Astrocyte (in vitro differentiated cells and primary cell): ENCODE measurements around the gene ATXN7L1. TPM values are rescaled to one million over a fixed set of nuclear protein-coding genes. Genes with fewer than 3 reads are reported as not detected.

Source experiments
- DNase-seq: peaks from one replicate; pipeline ENCODE4 v3.0.0-alpha.2; 2010; ENCODE audit warnings: low read depth
- FAIRE-seq: peaks from 2 replicates; lab custom pipeline; 2011; peaks lifted over from hg19 to GRCh38; lab: Jason Lieb, UNC
- H2AFZ ChIP-seq: 2 replicates; pipeline ENCODE4 v1.6.0; 2012; ENCODE audit warnings: low read depth, low read length, inconsistent platforms
- H3K27ac ChIP-seq: 2 replicates; pipeline ENCODE4 v1.5.1; 2011; ENCODE audit warnings: low read depth, low read length, inconsistent platforms
- H3K27me3 ChIP-seq: 2 replicates; pipeline ENCODE4 v1.6.0; 2011; ENCODE audit warnings: low read length, inconsistent platforms; ENCODE audit not compliant: insufficient read depth
- H3K36me3 ChIP-seq: 2 replicates; pipeline ENCODE4 v1.5.1; 2011; ENCODE audit warnings: low read length, inconsistent platforms; ENCODE audit not compliant: insufficient read depth
- H3K4me1 ChIP-seq: 2 replicates; pipeline ENCODE4 v1.5.1; 2011; ENCODE audit warnings: low read length, inconsistent platforms; ENCODE audit not compliant: insufficient read depth
- H3K4me2 ChIP-seq: 2 replicates; pipeline ENCODE4 v1.6.0; 2012; ENCODE audit warnings: low read length, inconsistent platforms
- H3K4me3 ChIP-seq: 2 replicates; pipeline ENCODE4 v1.5.1; 2011; ENCODE audit warnings: low read depth, mild to moderate bottlenecking, low read length, inconsistent platforms; ENCODE audit not compliant: insufficient read depth
- H3K79me2 ChIP-seq: 2 replicates; pipeline ENCODE4 v1.6.0; 2012; ENCODE audit warnings: mild to moderate bottlenecking, low read length, inconsistent platforms; ENCODE audit not compliant: insufficient read depth
- H3K9ac ChIP-seq: 2 replicates; pipeline ENCODE4 v1.6.0; 2012; ENCODE audit warnings: mild to moderate bottlenecking, low read length, inconsistent platforms
- H3K9me3 ChIP-seq: 2 replicates; pipeline ENCODE4 v1.5.1; 2012; ENCODE audit warnings: low read depth, mild to moderate bottlenecking, low read length, inconsistent platforms; ENCODE audit not compliant: insufficient read depth
- H4K20me1 ChIP-seq: 2 replicates; pipeline ENCODE4 v1.6.0; 2012; ENCODE audit warnings: low read length, inconsistent platforms; ENCODE audit not compliant: insufficient read depth
- H3K27ac Mint-ChIP-seq: one replicate; pipeline ENCODE4 v1.8.0; 2021; ENCODE audit warnings: mild to moderate bottlenecking, mixed read lengths; ENCODE audit not compliant: unreplicated experiment
- H3K27me3 Mint-ChIP-seq: one replicate; pipeline ENCODE4 v1.8.0; 2021; ENCODE audit warnings: low read depth, mixed read lengths; ENCODE audit not compliant: unreplicated experiment
- H3K36me3 Mint-ChIP-seq: one replicate; pipeline ENCODE4 v1.8.0; 2021; ENCODE audit warnings: low read depth, mixed read lengths; ENCODE audit not compliant: unreplicated experiment
- H3K4me1 Mint-ChIP-seq: one replicate; pipeline ENCODE4 v1.8.0; 2021; ENCODE audit warnings: low read depth, mixed read lengths; ENCODE audit not compliant: unreplicated experiment
- H3K4me3 Mint-ChIP-seq: one replicate; pipeline ENCODE4 v1.8.0; 2021; ENCODE audit warnings: mild to moderate bottlenecking, moderate library complexity, mixed read lengths; ENCODE audit not compliant: unreplicated experiment
- H3K9me3 Mint-ChIP-seq: one replicate; pipeline ENCODE4 v1.8.0; 2021; ENCODE audit warnings: mild to moderate bottlenecking, mixed read lengths; ENCODE audit not compliant: unreplicated experiment
- EZH2 ChIP-seq: IDR thresholded peaks from 2 replicates; pipeline ENCODE4 v1.6.1; 2012; ENCODE audit warnings: mild to moderate bottlenecking, low read length, inconsistent platforms; ENCODE audit not compliant: insufficient read depth
- total RNA-seq: library from RNA; stranded (reverse); gene quantifications from 2 replicates; pipeline ENCODE4 v1.2.1, GENCODE V29; 2021
- TF ChIP-seq, protein P1 (sequence below): IDR thresholded peaks from 2 replicates; pipeline ENCODE4 v1.5.1; 2011; ENCODE audit warnings: low read depth, mild to moderate bottlenecking, inconsistent platforms, low read length, moderate library complexity; ENCODE audit not compliant: insufficient read depth

Gene ATXN7L1
- total RNA-seq, 1 donor from 2014 or later, result 7.6 TPM

DNA sequence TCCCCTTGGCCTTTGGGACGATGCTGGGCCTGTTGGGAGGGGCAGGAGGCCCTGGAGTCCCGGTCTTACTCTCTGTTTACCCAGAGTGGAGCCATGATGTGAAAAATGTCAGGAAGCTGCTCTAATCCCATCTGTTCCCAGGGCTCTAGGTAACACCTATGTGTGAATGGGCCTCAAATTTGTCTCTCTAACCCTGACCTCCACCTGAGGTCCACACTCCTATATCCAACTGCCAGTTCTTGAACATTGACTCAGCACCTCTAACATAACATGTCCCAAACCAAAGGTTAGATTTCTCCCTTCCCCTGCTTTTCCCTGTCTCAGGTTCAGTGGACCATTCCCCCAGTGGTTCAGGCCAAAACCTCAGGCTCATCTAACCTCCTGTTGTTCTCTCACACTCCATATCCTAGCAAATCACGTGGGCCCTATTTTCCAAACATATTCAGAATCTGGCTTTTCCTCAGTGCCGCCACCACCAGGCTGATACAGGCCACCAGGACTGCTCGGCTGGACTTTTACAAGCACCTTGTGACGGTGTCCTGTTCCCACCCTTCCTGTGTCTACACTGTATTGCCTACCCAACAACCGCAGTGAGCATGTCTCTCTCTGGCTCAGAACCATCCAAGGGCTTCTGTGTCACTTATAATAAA, 130.6 kb downstream of the ATXN7L1 start:
- Histone ChIP-seq H3K9me3 (no peaks in the 10 kb centered on the region), H2AFZ (no peak overlapping the region), H3K27me3 (no peaks in the 10 kb centered on the region), H3K79me2 (no peaks in the 10 kb centered on the region), H3K4me3 (no peak overlapping the region), H3K4me1 (no peaks in the 10 kb centered on the region), H3K36me3 (no peaks in the 10 kb centered on the region), H3K9ac (no peak overlapping the region), H4K20me1 (peaks cover 6% of the 10 kb centered on the region), H3K27ac (no peak overlapping the region), H3K4me2 (no peak overlapping the region)
- H3K4me1 Mint-ChIP-seq, result no peaks in the 10 kb centered on the region
- peaks cover 2% of the 10 kb centered on the region for H3K27me3 Mint-ChIP-seq
- no peak overlapping the region for H3K27ac Mint-ChIP-seq
- FAIRE-seq (no peak), DNase-seq (no peak)
- H3K9me3 Mint-ChIP-seq, result no peaks in the 10 kb centered on the region
- H3K36me3 Mint-ChIP-seq, result peaks cover 7% of the 10 kb centered on the region
- TF ChIP-seq, protein P1, sequence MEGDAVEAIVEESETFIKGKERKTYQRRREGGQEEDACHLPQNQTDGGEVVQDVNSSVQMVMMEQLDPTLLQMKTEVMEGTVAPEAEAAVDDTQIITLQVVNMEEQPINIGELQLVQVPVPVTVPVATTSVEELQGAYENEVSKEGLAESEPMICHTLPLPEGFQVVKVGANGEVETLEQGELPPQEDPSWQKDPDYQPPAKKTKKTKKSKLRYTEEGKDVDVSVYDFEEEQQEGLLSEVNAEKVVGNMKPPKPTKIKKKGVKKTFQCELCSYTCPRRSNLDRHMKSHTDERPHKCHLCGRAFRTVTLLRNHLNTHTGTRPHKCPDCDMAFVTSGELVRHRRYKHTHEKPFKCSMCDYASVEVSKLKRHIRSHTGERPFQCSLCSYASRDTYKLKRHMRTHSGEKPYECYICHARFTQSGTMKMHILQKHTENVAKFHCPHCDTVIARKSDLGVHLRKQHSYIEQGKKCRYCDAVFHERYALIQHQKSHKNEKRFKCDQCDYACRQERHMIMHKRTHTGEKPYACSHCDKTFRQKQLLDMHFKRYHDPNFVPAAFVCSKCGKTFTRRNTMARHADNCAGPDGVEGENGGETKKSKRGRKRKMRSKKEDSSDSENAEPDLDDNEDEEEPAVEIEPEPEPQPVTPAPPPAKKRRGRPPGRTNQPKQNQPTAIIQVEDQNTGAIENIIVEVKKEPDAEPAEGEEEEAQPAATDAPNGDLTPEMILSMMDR, result no peak
- no peak for TF ChIP-seq EZH2
- no peak overlapping the region for H3K4me3 Mint-ChIP-seq

DNA sequence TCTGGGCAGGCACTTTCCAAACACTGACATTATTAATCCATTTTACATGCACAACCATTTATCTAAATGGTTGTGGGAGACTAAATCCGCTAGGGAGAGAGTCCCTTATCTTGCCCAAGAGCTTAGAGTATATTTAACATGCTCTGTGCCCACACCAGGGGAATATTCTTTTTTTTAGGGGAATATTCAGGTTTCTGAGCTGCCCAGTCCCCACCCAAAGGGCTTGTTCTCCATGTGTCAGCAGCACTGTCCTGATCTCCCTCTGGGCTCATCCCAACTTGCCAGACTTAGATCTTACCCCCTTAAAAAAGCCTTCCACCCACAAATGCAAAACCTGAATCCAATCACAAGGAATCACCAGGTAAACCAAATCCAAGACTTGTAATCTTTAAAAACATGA, 132.1 kb downstream of the ATXN7L1 start:
- Mint-ChIP-seq H3K4me1 (no peaks in the 10 kb centered on the region), H3K4me3 (no peak overlapping the region), H3K36me3 (peaks cover 7% of the 10 kb centered on the region), H3K9me3 (no peaks in the 10 kb centered on the region), H3K27me3 (peaks cover 2% of the 10 kb centered on the region), H3K27ac (no peak overlapping the region)
- Histone ChIP-seq H3K9me3 (no peaks in the 10 kb centered on the region), H3K4me3 (no peak overlapping the region), H3K4me2 (no peak overlapping the region), H3K27me3 (no peaks in the 10 kb centered on the region), H3K27ac (no peak overlapping the region), H3K36me3 (no peaks in the 10 kb centered on the region), H3K9ac (no peak overlapping the region), H4K20me1 (peaks cover 6% of the 10 kb centered on the region), H3K79me2 (no peaks in the 10 kb centered on the region), H2AFZ (no peak overlapping the region), H3K4me1 (no peaks in the 10 kb centered on the region)
- DNase-seq, result no peak
- TF ChIP-seq EZH2, result no peak
- TF ChIP-seq, protein P1, result no peak
- no peak for FAIRE-seq

DNA sequence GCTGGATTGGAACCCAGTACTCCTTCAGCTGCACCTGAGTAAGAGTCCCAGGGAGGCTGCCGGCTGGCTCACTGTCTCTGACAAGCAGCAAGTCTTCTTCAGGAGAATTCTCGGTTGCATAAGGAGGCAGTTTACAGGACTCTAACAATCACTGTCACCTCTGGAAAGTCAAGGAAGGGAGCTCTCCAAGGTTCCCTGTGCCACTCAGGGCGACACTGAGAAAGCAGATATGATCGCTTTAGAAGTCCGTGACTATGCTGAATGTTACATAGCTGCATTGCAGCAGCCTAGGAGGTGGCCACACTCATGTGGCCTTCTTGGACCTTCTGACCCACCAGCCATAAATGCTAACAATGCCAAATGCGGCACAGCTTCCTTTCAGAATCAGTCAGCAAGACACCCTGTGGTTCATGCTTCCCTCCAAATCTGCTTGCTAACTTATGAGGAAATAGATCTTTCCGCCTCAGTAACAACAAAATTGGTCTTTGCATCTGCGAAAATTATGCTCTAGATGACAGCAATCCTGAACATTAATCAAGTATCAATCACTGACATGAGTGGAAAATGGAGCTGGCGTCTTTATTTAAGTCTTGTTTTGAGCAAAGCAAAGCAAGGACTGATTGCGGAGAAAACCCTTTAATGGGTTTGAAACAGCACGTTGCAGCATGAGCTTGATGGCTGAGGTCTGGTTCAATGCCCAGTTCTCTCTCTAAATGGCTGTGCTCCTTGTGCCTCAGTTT, 132.9 kb downstream of the ATXN7L1 start:
- no peaks in the 10 kb centered on the region for H3K9me3 ChIP-seq
- no peak for DNase-seq

More for the DNA sequence above, 132.9 kb downstream of the ATXN7L1 start:
- Histone ChIP-seq H3K4me1 (no peaks in the 10 kb centered on the region), H3K27me3 (no peaks in the 10 kb centered on the region), H3K79me2 (no peaks in the 10 kb centered on the region), H3K4me2 (no peak overlapping the region), H4K20me1 (peaks cover 6% of the 10 kb centered on the region), H2AFZ (no peak overlapping the region), H3K9ac (no peak overlapping the region), H3K36me3 (no peaks in the 10 kb centered on the region), H3K27ac (no peak overlapping the region), H3K4me3 (no peak overlapping the region)
- Mint-ChIP-seq H3K9me3 (no peaks in the 10 kb centered on the region), H3K36me3 (peaks cover 7% of the 10 kb centered on the region), H3K4me1 (no peaks in the 10 kb centered on the region), H3K27ac (no peak overlapping the region), H3K4me3 (no peak overlapping the region), H3K27me3 (peaks cover 2% of the 10 kb centered on the region)
- no peak for FAIRE-seq
- TF ChIP-seq EZH2, result no peak
